Naive thymus-derived CD4-positive, alpha-beta T cell (primary cell): ENCODE data around the gene GABRB1. TPM values are rescaled to one million over a fixed set of nuclear protein-coding genes. Genes with fewer than 3 reads are reported as not detected.

Experiments used
- ATAC-seq: fragments of 150-1000 bp; cut with Tn5 transposase; 2 replicates; pipeline ENCODE4 v1.10.0; 2021; ENCODE audit warnings: mild to moderate bottlenecking, moderate library complexity
- CTCF ChIA-PET: fragments of 350-600 bp; sonication (Branson Sonifier 250); formaldehyde crosslinking; loops from one replicate; lab custom pipeline; 2021; ENCODE audit warnings: antibody characterized with exemption; lab: Charles Lee
- POLR2A ChIA-PET: fragments of 350-600 bp; sonication (Branson Sonifier 250); formaldehyde crosslinking; loops from one replicate; lab custom pipeline; 2021; ENCODE audit warnings: antibody characterized with exemption, inconsistent platforms; lab: Charles Lee
- DNase-seq, 9 donors: peaks; one replicate each; pipeline versions ENCODE4 v3.0.0 to v3.0.0-alpha.2; 2020 to 2022; ENCODE audit warnings: mixed read lengths in 1 of 9
- H3K27ac ChIP-seq: one replicate; pipeline ENCODE4 v1.7.0; 2013; ENCODE audit warnings: mild to moderate bottlenecking, low read depth, low read length, moderate library complexity
- H3K27me3 ChIP-seq, 2 donors: one replicate each; pipeline ENCODE4 v1.7.0; 2013; ENCODE audit warnings: low read length in 2 of 2, mild to moderate bottlenecking in 2 of 2, moderate library complexity in 2 of 2; ENCODE audit not compliant: control insufficient read depth in 2 of 2, insufficient read depth in 2 of 2
- H3K36me3 ChIP-seq, 3 experiments: 1 replicate in 2 of 3; 2 replicates in 1 of 3; pipeline ENCODE4 v1.7.0; 2013; ENCODE audit warnings: low read length in 3 of 3, mild to moderate bottlenecking in 3 of 3, moderate library complexity in 1 of 3; ENCODE audit not compliant: insufficient read depth in 3 of 3, control insufficient read depth in 2 of 3
- H3K4me1 ChIP-seq, 2 donors: one replicate each; pipeline ENCODE4 v1.7.0; 2013; ENCODE audit warnings: low read length in 2 of 2, mild to moderate bottlenecking in 2 of 2, moderate library complexity in 1 of 2; ENCODE audit not compliant: control insufficient read depth in 2 of 2, insufficient read depth in 2 of 2
- H3K4me3 ChIP-seq: 2 replicates; pipeline ENCODE4 v1.7.0; 2013; ENCODE audit warnings: mild to moderate bottlenecking, low read length
- H3K9me3 ChIP-seq, 3 experiments: 1 replicate in 2 of 3; 2 replicates in 1 of 3; pipeline ENCODE4 v1.7.0; 2013; ENCODE audit warnings: low read length in 3 of 3; ENCODE audit not compliant: control insufficient read depth in 2 of 3
- H3K27ac Mint-ChIP-seq, 9 donors: one replicate each; pipeline ENCODE4 v1.8.0; 2020 to 2022; ENCODE audit warnings: mixed read lengths in 9 of 9, mild to moderate bottlenecking in 8 of 9, moderate library complexity in 5 of 9, inconsistent platforms in 2 of 9
- H3K27me3 Mint-ChIP-seq, 5 donors: one replicate each; pipeline ENCODE4 v1.8.0; 2021 to 2022; ENCODE audit warnings: mixed read lengths in 5 of 5, mild to moderate bottlenecking in 1 of 5
- H3K36me3 Mint-ChIP-seq, 5 donors: one replicate each; pipeline ENCODE4 v1.8.0; 2020 to 2022; ENCODE audit warnings: mixed read lengths in 5 of 5, mild to moderate bottlenecking in 3 of 5, inconsistent platforms in 1 of 5
- H3K4me1 Mint-ChIP-seq, 7 donors: one replicate each; pipeline ENCODE4 v1.8.0; 2020 to 2022; ENCODE audit warnings: mixed read lengths in 7 of 7, mild to moderate bottlenecking in 3 of 7, inconsistent platforms in 1 of 7
- H3K4me3 Mint-ChIP-seq, 10 donors: one replicate each; pipeline ENCODE4 v1.8.0; 2020 to 2022; ENCODE audit warnings: mild to moderate bottlenecking in 10 of 10, mixed read lengths in 10 of 10, moderate library complexity in 6 of 10, inconsistent platforms in 2 of 10
- H3K9me3 Mint-ChIP-seq, 11 donors: one replicate each; pipeline ENCODE4 v1.8.0; 2020 to 2022; ENCODE audit warnings: mixed read lengths in 11 of 11, mild to moderate bottlenecking in 4 of 11, inconsistent platforms in 1 of 11, moderate library complexity in 1 of 11
- intact Hi-C, 2 donors: fragments of 100-400 bp; cut with micrococcal nuclease; formaldehyde crosslinking; loops; one replicate each; pipeline ENCODE4 v1.15.1; 2023
- polyA plus RNA-seq, 2 donors: library from polyadenylated mRNA; unstranded; fragments of 300-500 nt; fragmentation: Illumina TruSeq; gene quantifications; one replicate each; pipeline ENCODE4 v1.2.3, GENCODE V29; 2021
- total RNA-seq, 6 experiments: library from RNA in 5 of 6; stranded (reverse) in 5 of 6; gene quantifications; 1 replicate in 5 of 6; 2 replicates in 1 of 6; pipeline ENCODE4 v1.2.3 and lab custom pipeline; 2021 to 2026

GABRB1 gene
- total and polyA plus RNA-seq, 7 experiments from 2014 or later: not detected

DNA sequence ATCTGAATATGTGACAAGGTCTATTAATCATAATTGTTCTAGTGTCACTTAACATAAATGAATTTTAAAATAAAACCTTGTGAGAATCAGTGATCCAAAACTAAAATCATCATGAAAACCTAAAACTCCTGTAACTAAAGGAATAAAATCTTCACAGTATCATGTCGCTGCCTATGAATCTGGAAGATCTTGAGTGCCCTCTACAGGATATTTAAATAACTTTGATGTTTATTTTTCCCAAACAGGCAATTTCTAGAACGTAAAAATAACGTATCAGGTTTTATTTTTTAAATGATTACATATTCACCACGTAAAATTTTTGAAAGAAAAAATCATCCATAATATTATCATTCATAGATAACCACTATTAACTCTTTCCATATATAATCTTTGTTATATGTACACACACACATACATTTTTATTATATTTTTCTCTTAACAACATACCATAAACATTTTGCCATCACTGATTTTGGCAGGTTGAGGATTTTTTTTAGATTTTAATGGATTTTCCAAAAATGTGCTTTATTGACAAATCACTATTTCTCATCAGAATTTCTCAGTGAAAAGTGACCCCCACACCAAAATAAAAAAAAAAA lies 352.6 kb downstream of the GABRB1 start:
- DNase-seq (peak in 5 of 9 donors; percentile 1 to 19 (median 11)), ATAC-seq (no peak)
- H3K36me3 ChIP-seq: no peaks in the 10 kb centered on the region
- Mint-ChIP-seq H3K9me3 (no peaks in the 10 kb centered on the region), H3K27ac (no peak overlapping the region), H3K4me1 (peaks cover 0 to 4% (median 0%) of the 10 kb centered on the region in 7 donors), H3K36me3 (no peaks in the 10 kb centered on the region), H3K4me3 (no peak overlapping the region), H3K27me3 (peaks cover 5 to 32% (median 17%) of the 10 kb centered on the region in 5 donors)
- ChIA-PET POLR2A (no interaction called here), CTCF (interaction anchor here (0.7 to 1.0 kb wide), 2 partner anchors 9 to 244 kb away, joined by 3 to 5 read pairs; no protein-coding TSS in a partner anchor)
- H3K9me3 ChIP-seq: no peaks in the 10 kb centered on the region
- intact Hi-C loops: loop anchor here (1.0 to 10.0 kb wide), 4 partner anchors 181 to 540 kb away; no protein-coding TSS in a partner anchor
- no peaks in the 10 kb centered on the region for H3K27me3 ChIP-seq
- no peak overlapping the region for H3K27ac ChIP-seq
- no peaks in the 10 kb centered on the region for H3K4me1 ChIP-seq
- H3K4me3 ChIP-seq: no peak overlapping the region

DNA sequence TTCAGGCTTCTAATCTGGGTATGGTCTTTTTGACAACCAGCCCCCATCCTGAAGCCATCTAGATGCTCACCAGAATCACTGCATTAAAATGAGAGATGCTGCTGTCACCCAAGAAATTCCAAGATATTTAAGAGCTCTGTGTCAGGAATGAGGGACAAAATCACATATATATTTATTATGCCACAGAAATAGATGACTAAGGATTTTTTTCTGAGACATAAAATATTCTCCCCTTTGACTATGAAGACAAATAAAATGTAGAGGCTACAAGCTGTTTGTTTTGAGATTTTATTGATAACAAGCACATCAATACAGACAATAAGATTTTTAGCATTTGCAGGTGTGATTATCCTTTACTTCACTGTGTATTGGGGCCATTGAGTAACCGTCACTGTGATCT lies 354.8 kb downstream of the GABRB1 start:
- no peaks in the 10 kb centered on the region for H3K27me3 ChIP-seq
- no peaks in the 10 kb centered on the region for H3K36me3 Mint-ChIP-seq
- ChIA-PET CTCF (interaction anchor here (0.6 kb wide), 1 partner anchor 180 kb away, joined by 3 read pairs; no protein-coding TSS in a partner anchor), POLR2A (no interaction called here)
- no peak overlapping the region for H3K4me3 Mint-ChIP-seq
- DNase-seq: no peak
- no peak overlapping the region for H3K27ac Mint-ChIP-seq
- H3K4me3 ChIP-seq: no peak overlapping the region
- H3K4me1 ChIP-seq: no peaks in the 10 kb centered on the region
- H3K4me1 Mint-ChIP-seq: peaks cover 0 to 4% (median 0%) of the 10 kb centered on the region in 7 donors
- no peaks in the 10 kb centered on the region for H3K9me3 Mint-ChIP-seq
- no peak for ATAC-seq
- H3K27ac ChIP-seq: no peak overlapping the region
- H3K36me3 ChIP-seq: no peaks in the 10 kb centered on the region
- no peaks in the 10 kb centered on the region for H3K9me3 ChIP-seq
- peaks cover 5 to 32% (median 17%) of the 10 kb centered on the region in 5 donors for H3K27me3 Mint-ChIP-seq
- intact Hi-C loops: loop anchor here in 1 of 2 donors (10.0 kb wide), 1 partner anchor 179 kb away; no protein-coding TSS in a partner anchor

DNA sequence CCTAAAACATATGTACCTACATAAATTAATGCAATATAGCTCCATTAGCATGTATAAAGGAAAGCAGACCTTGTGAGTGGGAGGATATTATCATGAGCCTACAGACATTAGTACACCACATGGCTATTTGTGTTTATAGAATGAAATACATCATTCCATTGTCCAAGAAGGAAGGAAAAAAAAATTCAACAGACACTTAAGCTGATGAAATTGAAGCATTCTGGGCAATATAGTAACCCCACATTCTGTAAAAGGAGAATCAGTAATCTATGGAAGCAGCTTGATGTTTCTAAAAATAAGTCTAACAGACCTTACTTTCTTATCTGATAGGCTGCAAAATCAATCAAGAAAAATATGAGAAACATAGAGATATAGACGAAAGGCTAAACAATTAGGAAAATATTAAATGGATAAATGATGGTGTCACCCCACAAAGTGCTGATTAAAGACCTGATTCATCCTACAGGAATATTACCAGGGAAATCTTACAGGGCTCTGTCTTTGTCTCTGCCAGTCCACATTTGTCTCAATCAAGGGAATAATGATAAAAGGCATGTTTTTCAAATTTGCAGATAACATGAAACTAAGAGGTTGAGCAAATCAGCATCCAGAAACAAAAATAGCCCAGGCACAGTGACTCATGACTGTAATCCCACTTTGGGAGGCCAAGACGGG lies 355.3 kb downstream of the GABRB1 start:
- Mint-ChIP-seq H3K4me1 (no peaks in the 10 kb centered on the region), H3K9me3 (no peaks in the 10 kb centered on the region), H3K27me3 (peaks cover 0 to 32% (median 13%) of the 10 kb centered on the region in 5 donors), H3K4me3 (no peak overlapping the region), H3K36me3 (no peaks in the 10 kb centered on the region), H3K27ac (no peak overlapping the region)
- H3K4me1 ChIP-seq: no peaks in the 10 kb centered on the region
- no peak overlapping the region for H3K27ac ChIP-seq
- intact Hi-C loops: loop anchor here in 1 of 2 donors (10.0 kb wide), 1 partner anchor 178 kb away; no protein-coding TSS in a partner anchor
- no peaks in the 10 kb centered on the region for H3K9me3 ChIP-seq
- POLR2A ChIA-PET: no interaction called here
- CTCF ChIA-PET: no interaction called here
- DNase-seq: no peak
- no peak for ATAC-seq
- no peaks in the 10 kb centered on the region for H3K36me3 ChIP-seq
- no peaks in the 10 kb centered on the region for H3K27me3 ChIP-seq
- H3K4me3 ChIP-seq: no peak overlapping the region

DNA sequence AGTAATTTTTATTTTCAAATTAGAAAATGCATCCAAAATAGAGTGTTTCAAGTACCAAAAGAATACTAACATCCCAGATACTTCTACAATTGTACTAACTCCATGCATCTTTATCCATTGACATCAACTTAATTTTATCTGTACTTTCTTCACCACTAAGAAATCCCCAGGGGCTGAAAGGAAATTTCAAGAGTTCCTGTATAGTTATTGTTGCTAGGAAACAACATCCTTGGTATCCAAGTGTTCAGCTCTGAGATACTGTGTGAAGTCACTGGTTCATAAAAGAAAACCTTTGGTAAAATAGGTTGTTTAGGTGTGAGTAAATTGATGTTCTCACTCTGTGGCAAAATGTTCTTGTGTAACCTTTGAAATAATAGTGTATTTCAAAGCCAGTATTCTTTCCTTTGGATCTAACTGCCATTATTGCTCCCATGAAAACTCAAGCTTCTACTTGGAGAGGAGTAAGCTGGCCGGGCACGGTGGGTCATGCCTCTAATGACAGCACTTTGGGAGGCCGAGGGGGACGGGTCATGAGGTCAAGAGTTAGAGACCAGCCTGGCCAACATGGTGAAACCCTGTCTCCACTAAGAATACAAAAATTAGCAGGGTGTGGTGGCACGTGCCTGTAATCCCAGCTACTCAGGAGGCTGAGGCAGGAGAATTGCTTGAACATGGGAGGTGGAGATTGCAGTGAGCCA lies 359.2 kb downstream of the GABRB1 start:
- ChIA-PET CTCF (no interaction called here), POLR2A (no interaction called here)
- no peaks in the 10 kb centered on the region for H3K4me1 ChIP-seq
- Mint-ChIP-seq H3K36me3 (no peaks in the 10 kb centered on the region), H3K27ac (no peak overlapping the region), H3K4me3 (no peak overlapping the region), H3K9me3 (peaks cover 0 to under 1% (median 0%) of the 10 kb centered on the region in 11 donors), H3K27me3 (peaks cover 0 to 18% (median 11%) of the 10 kb centered on the region in 5 donors), H3K4me1 (no peaks in the 10 kb centered on the region)
- no peaks in the 10 kb centered on the region for H3K27me3 ChIP-seq
- H3K4me3 ChIP-seq: no peak overlapping the region
- no peaks in the 10 kb centered on the region for H3K9me3 ChIP-seq
- no peak overlapping the region for H3K27ac ChIP-seq
- no peaks in the 10 kb centered on the region for H3K36me3 ChIP-seq
- DNase-seq: no peak
- no peak for ATAC-seq
- intact Hi-C loops: no loop called here

DNA sequence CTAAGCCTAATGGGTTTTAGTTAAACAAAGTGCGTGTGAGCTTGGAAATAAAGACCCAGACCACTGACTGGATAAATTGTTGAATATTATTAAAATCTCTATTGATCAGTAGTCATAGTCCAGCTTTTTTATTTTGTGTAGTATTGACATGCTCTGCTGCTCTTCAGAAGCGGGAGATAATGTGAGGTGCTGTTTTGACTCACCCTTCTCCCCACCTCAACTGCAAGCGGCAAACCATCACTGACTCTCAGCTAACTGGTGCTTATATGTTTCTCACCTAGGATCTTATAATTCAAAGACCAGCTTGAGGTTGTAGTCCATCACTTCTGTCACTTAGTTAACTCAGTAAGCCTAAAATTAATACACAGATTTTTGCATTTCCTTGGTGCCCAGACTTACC lies 359.9 kb downstream of the GABRB1 start:
- H3K27me3 Mint-ChIP-seq: peaks cover 0 to 12% (median 6%) of the 10 kb centered on the region in 5 donors
- DNase-seq (no peak), ATAC-seq (no peak)
- no peak overlapping the region for H3K27ac Mint-ChIP-seq
- CTCF ChIA-PET: no interaction called here
- H3K9me3 Mint-ChIP-seq: peaks cover 0 to 1% (median 0%) of the 10 kb centered on the region in 11 donors
- no peaks in the 10 kb centered on the region for H3K36me3 Mint-ChIP-seq
- Histone ChIP-seq H3K27ac (no peak overlapping the region), H3K36me3 (no peaks in the 10 kb centered on the region), H3K4me3 (no peak overlapping the region), H3K9me3 (no peaks in the 10 kb centered on the region), H3K27me3 (no peaks in the 10 kb centered on the region), H3K4me1 (no peaks in the 10 kb centered on the region)
- no peaks in the 10 kb centered on the region for H3K4me1 Mint-ChIP-seq
- H3K4me3 Mint-ChIP-seq: no peak overlapping the region
- POLR2A ChIA-PET: no interaction called here
- intact Hi-C loops: no loop called here

DNA sequence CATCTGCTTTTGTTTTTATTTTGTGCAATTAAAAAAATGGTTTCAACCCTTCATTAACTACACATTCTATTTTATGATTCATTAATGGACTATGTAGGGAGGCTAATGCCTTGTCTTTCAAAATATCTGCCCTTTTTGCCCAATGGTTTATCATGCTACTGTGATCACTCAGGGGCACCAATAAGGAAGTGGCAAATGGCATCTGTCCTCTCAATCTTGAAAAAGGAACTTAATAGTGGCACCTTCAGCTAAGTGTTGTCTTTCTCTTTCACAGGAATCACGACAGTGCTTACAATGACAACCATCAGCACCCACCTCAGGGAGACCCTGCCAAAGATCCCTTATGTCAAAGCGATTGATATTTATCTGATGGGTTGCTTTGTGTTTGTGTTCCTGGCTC lies 375.0 kb downstream of the GABRB1 start:
- H3K27ac Mint-ChIP-seq: no peak overlapping the region
- H3K9me3 ChIP-seq: no peaks in the 10 kb centered on the region
- H3K27me3 Mint-ChIP-seq: peaks cover 5 to 35% (median 14%) of the 10 kb centered on the region in 5 donors
- H3K36me3 Mint-ChIP-seq: no peaks in the 10 kb centered on the region
- no peaks in the 10 kb centered on the region for H3K36me3 ChIP-seq
- H3K4me3 Mint-ChIP-seq: no peak overlapping the region
- H3K4me1 Mint-ChIP-seq: no peaks in the 10 kb centered on the region
- H3K27ac ChIP-seq: no peak overlapping the region
- H3K9me3 Mint-ChIP-seq: peaks cover 0 to 1% (median 0%) of the 10 kb centered on the region in 11 donors
- ChIA-PET POLR2A (no interaction called here), CTCF (no interaction called here)
- H3K4me1 ChIP-seq: no peaks in the 10 kb centered on the region
- no peak overlapping the region for H3K4me3 ChIP-seq
- no peak for DNase-seq
- H3K27me3 ChIP-seq: peaks cover 0 to 6% of the 10 kb centered on the region in 2 donors
- intact Hi-C loops: no loop called here
- ATAC-seq: no peak
